PC-9 (cell line): ENCODE results near the gene HEBP2. TPM values are rescaled to one million over a fixed set of nuclear protein-coding genes. Genes with fewer than 3 reads are reported as not detected.
"Not testable (repeated sequence)": the region's sequence is repeated elsewhere in the genome, so short reads cannot be mapped to it uniquely, and the experiment has no call there.

ENCODE experiments used
- Bru-seq: library from RNA; stranded (reverse); fragments of 400-500 nt; gene quantifications from one replicate; lab custom pipeline; 2021; lab: Mats Ljungman, UMichigan
- BruChase-seq, 2 experiments: library from RNA; stranded (reverse); fragments of 400-500 nt; gene quantifications; one replicate each; lab custom pipeline; 2021; lab: Mats Ljungman, UMichigan
- BruUV-seq: library from RNA; stranded (reverse); fragments of 400-500 nt; replicated peaks from 2 replicates; lab custom pipeline; 2021; lab: Mats Ljungman, UMichigan
- CTCF ChIA-PET: fragments of 300-600 bp; sonication (Branson Sonifier 250); formaldehyde crosslinking; loops from one replicate; lab custom pipeline; 2022; ENCODE audit warnings: antibody characterized with exemption; lab: Charles Lee
- POLR2A ChIA-PET: fragments of 300-600 bp; sonication (Branson Sonifier 250); formaldehyde crosslinking; loops from one replicate; lab custom pipeline; 2022; ENCODE audit warnings: antibody characterized with exemption; ENCODE audit not compliant: unreplicated experiment; lab: Charles Lee
- DNase-seq, 2 experiments: peaks; one replicate each; pipeline versions ENCODE4 v3.0.0 to v3.0.0-alpha.2; 2015 to 2022; ENCODE audit warnings: mixed read lengths in 1 of 2
- H2AFZ ChIP-seq: fragments of 200-600 bp; sonication (generic); 2 replicates; pipeline ENCODE4 v1.8.1; 2017; ENCODE audit warnings: antibody characterized with exemption
- H3F3A ChIP-seq: fragments of 200-600 bp; sonication (generic); 2 replicates; pipeline ENCODE4 v1.8.1; 2017; ENCODE audit warnings: antibody characterized with exemption, mild to moderate bottlenecking, low read depth; ENCODE audit not compliant: insufficient read depth
- H3K27ac ChIP-seq: fragments of 200-600 bp; sonication (generic); 2 replicates; pipeline ENCODE4 v1.6.1; 2016; ENCODE audit warnings: mixed run types
- H3K27me3 ChIP-seq: fragments of 200-600 bp; sonication (generic); 2 replicates; pipeline ENCODE4 v1.6.1; 2016; ENCODE audit warnings: low read depth, mixed run types; ENCODE audit not compliant: insufficient read depth
- H3K36me3 ChIP-seq: fragments of 200-600 bp; sonication (generic); 2 replicates; pipeline ENCODE4 v1.6.1; 2016; ENCODE audit warnings: low read depth, mixed run types
- H3K4me1 ChIP-seq: fragments of 200-600 bp; sonication (generic); replicated peaks from 2 replicates; pipeline ENCODE4 v1.6.1; 2016; ENCODE audit warnings: mixed run types; ENCODE audit not compliant: insufficient read depth
- H3K4me2 ChIP-seq: fragments of 200-600 bp; sonication (generic); 2 replicates; pipeline ENCODE4 v1.6.1; 2017; ENCODE audit warnings: mixed run types
- H3K4me3 ChIP-seq: fragments of 200-600 bp; sonication (generic); 2 replicates; pipeline ENCODE4 v1.6.1; 2016; ENCODE audit warnings: mixed run types
- H3K79me2 ChIP-seq: fragments of 200-600 bp; sonication (generic); 2 replicates; pipeline ENCODE4 v1.6.1; 2017; ENCODE audit warnings: low read depth, mixed run types
- H3K9me2 ChIP-seq: fragments of 200-600 bp; sonication (generic); 2 replicates; pipeline ENCODE4 v1.8.1; 2017; ENCODE audit warnings: mild to moderate bottlenecking; ENCODE audit not compliant: insufficient read depth
- H3K9me3 ChIP-seq: fragments of 200-600 bp; sonication (generic); 2 replicates; pipeline ENCODE4 v1.8.1; 2016; ENCODE audit warnings: low read depth; ENCODE audit not compliant: insufficient read depth
- H4K20me1 ChIP-seq: fragments of 200-600 bp; sonication (generic); 2 replicates; pipeline ENCODE4 v1.8.1; 2017; ENCODE audit not compliant: insufficient read depth
- CTCF ChIP-seq: fragments of 200-600 bp; sonication (generic); conservative IDR thresholded peaks from 2 replicates; pipeline ENCODE4 v1.6.1; 2017; ENCODE audit warnings: mixed run types, antibody characterized with exemption, mild to moderate bottlenecking, moderate library complexity
- EZH2 ChIP-seq: fragments of 200-600 bp; sonication (generic); IDR thresholded peaks from 2 replicates; pipeline ENCODE4 v1.8.0; 2017; ENCODE audit warnings: antibody characterized with exemption, low read depth
- intact Hi-C: fragments of 100-400 bp; cut with micrococcal nuclease; formaldehyde crosslinking; loops from one replicate; pipeline ENCODE4 v1.10.0; 2022; ENCODE audit not compliant: unreplicated experiment
- long read RNA-seq: library from polyadenylated mRNA; stranded (forward); transcript quantifications from one replicate; pipeline ENCODE4 v2.0.0, GENCODE V29; 2022
- total RNA-seq: library from RNA; stranded (reverse); gene quantifications from 2 replicates; pipeline ENCODE4 v1.2.3, GENCODE V29; 2021

HEBP2 gene
- total RNA-seq, result 41.0 and 55.0 TPM in 2 replicates
- Bru-seq, nascent RNA, result percentile 69 among the genes with signal in this experiment
- BruChase-seq, experiment 1, labeled RNA remaining after a 2-hour chase, result percentile 78 among the genes with signal in this experiment
- percentile 74 among the genes with signal in this experiment for BruChase-seq, experiment 2, labeled RNA remaining after a 6-hour chase
- long read RNA-seq, full-length matches to known transcripts, result 130 of 159 reads
- long read RNA-seq, partial matches to known transcripts, result 0 of 159 reads
- long read RNA-seq, other reads (novel, unspliced or antisense), result 29 of 159 reads

- intact Hi-C loops, result loop anchor here (1.0 to 5.0 kb wide), 4 partner anchors 115 to 362 kb away; partner anchors contain the start of gene ARFGEF3
- peaks cover 26% of the 10 kb centered on the region for H3K79me2 ChIP-seq
- POLR2A ChIA-PET, result interaction anchor here (0.7 kb wide), 2 partner anchors 177 to 707 kb away, joined by 4 read pairs; no protein-coding TSS in a partner anchor
- H3K9me3 ChIP-seq, result no peaks in the 10 kb centered on the region
- H3K27ac ChIP-seq, result peak within 1 kb of the TSS; percentile 81
- H3K36me3 ChIP-seq, result peaks cover 36% of the 10 kb centered on the region
- no peaks in the 10 kb centered on the region for H4K20me1 ChIP-seq
- H3F3A ChIP-seq, result no peaks in the 10 kb centered on the region
- no peaks in the 10 kb centered on the region for H3K27me3 ChIP-seq
- H3K4me1 ChIP-seq, result peaks cover 22% of the 10 kb centered on the region
- BruUV-seq, result no TSS peak
- DNase-seq, result peak; percentile 94 to 95
- CTCF ChIA-PET, result no interaction called here
- peak within 1 kb of the TSS; percentile 91 for H2AFZ ChIP-seq
- peak within 1 kb of the TSS; percentile 93 for H3K4me2 ChIP-seq
- TF ChIP-seq CTCF, result peak; percentile 67
- TF ChIP-seq EZH2, result no peak
- H3K9me2 ChIP-seq, result no peaks in the 10 kb centered on the region
- H3K4me3 ChIP-seq, result peak within 1 kb of the TSS; percentile 85
These were observed at the start of gene HEBP2 for GRCh38 chr6:138403801-138404665. HEBP2 (plus strand) TSS chr6:138404223; CDS start chr6:138404496, 273 bp downstream.

GRCh38 chr6:138357928-138358327 lies 46.1 kb upstream of the HEBP2 start:
- Histone ChIP-seq H3K27me3 (no peaks in the 10 kb centered on the region), H4K20me1 (no peaks in the 10 kb centered on the region), H3K9me2 (no peaks in the 10 kb centered on the region), H3K4me3 (no peak overlapping the region), H3F3A (no peaks in the 10 kb centered on the region), H3K27ac (no peak overlapping the region), H3K4me1 (0 out of 2 replicates have a peak, but pooled peaks cover 4% of the 10 kb centered on the region), H3K9me3 (no peaks in the 10 kb centered on the region), H2AFZ (peak overlapping the region; percentile 9; the same call in 1 of the 2 replicates), H3K79me2 (no peaks in the 10 kb centered on the region), H3K4me2 (no peak overlapping the region), H3K36me3 (no peaks in the 10 kb centered on the region)
- CTCF ChIA-PET, result no interaction called here
- intact Hi-C loops, result no loop called here
- TF ChIP-seq EZH2 (no peak), CTCF (no peak)
- BruUV-seq, result no TSS peak
- POLR2A ChIA-PET, result no interaction called here
- DNase-seq, result no peak

GRCh38 chr6:138368684-138369083 lies 35.3 kb upstream of the HEBP2 start:
- H3K79me2 ChIP-seq, POLR2A ChIA-PET, H3K4me3 ChIP-seq, H3K9me2 ChIP-seq, H2AFZ ChIP-seq, H4K20me1 ChIP-seq, H3F3A ChIP-seq, H3K27me3 ChIP-seq, BruUV-seq, H3K4me2 ChIP-seq, intact Hi-C loops, DNase-seq, CTCF ChIA-PET, H3K36me3 ChIP-seq, H3K9me3 ChIP-seq, H3K27ac ChIP-seq: not testable (repeated sequence)
- peaks cover 29% of the 10 kb centered on the region for H3K4me1 ChIP-seq
